Measurements from ENCODE around the gene HDAC9.

Gene HDAC9

GRCh38 chr7:18558910-18559309 is 63.4 kb downstream of the HDAC9 start:
- DNase-seq = no peak

- DNase-seq = no peak
Measured at GRCh38 chr7:18559756-18560155, 64.2 kb downstream of the HDAC9 start.

GRCh38 chr7:18564779-18565178 is 69.2 kb downstream of the HDAC9 start:
- no peak for DNase-seq

- DNase-seq = no peak
Measured at GRCh38 chr7:18565337-18565736, 69.8 kb downstream of the HDAC9 start.

GRCh38 chr7:18566205-18566604 is 70.7 kb downstream of the HDAC9 start:
- no peak for DNase-seq

- no peak for DNase-seq
Measured at GRCh38 chr7:18566829-18567228, 71.3 kb downstream of the HDAC9 start.

- DNase-seq = no peak
Measured at GRCh38 chr7:18570441-18570840, 74.9 kb downstream of the HDAC9 start.

GRCh38 chr7:18570890-18571478 is 75.4 kb downstream of the HDAC9 start:
- DNase-seq = peak; percentile 32

GRCh38 chr7:18572154-18572553 is 76.6 kb downstream of the HDAC9 start:
- DNase-seq = peak; percentile 84

- DNase-seq = no peak
Measured at GRCh38 chr7:18572885-18573284, 77.3 kb downstream of the HDAC9 start.

GRCh38 chr7:18573410-18574234 is 78.1 kb downstream of the HDAC9 start:
- no peak for DNase-seq

GRCh38 chr7:18574235-18574540 is 78.6 kb downstream of the HDAC9 start:
- DNase-seq = no peak

- no peak for DNase-seq
Measured at GRCh38 chr7:18574676-18575075, 79.1 kb downstream of the HDAC9 start.

GRCh38 chr7:18575622-18576572 is 80.3 kb downstream of the HDAC9 start:
- no peak for DNase-seq

GRCh38 chr7:18577096-18577771 is 81.7 kb downstream of the HDAC9 start:
- DNase-seq = no peak

GRCh38 chr7:18579698-18580097 is 84.1 kb downstream of the HDAC9 start:
- no peak for DNase-seq

- DNase-seq = no peak
Measured at GRCh38 chr7:18580950-18581349, 85.4 kb downstream of the HDAC9 start.

- no peak for DNase-seq
Measured at GRCh38 chr7:18583305-18583704, 87.8 kb downstream of the HDAC9 start.

GRCh38 chr7:18590241-18590640 is 94.7 kb downstream of the HDAC9 start:
- peak; percentile 60 for DNase-seq

- DNase-seq = peak; percentile 50
Measured at GRCh38 chr7:18590744-18591340, 95.3 kb downstream of the HDAC9 start.

- DNase-seq = no peak
Measured at GRCh38 chr7:18593602-18594279, 98.2 kb downstream of the HDAC9 start.

- no peak for DNase-seq
Measured at GRCh38 chr7:18597754-18598153, 102.2 kb downstream of the HDAC9 start.

Measured in inflammatory macrophage treated with lipopolysaccharide for 4 hours (primary cell).